Hematopoietic multipotent progenitor cell treated with erythropoietin and hydrocortisone succinate and interleukin-3 and kit ligand, for 17 days (in vitro differentiated cells): ENCODE data around the gene GCN1.

Source experiments
- DNase-seq: peaks from one replicate; pipeline ENCODE4 v3.0.0-alpha.2; 2015; ENCODE audit warnings: low spot score

Gene GCN1

GRCh38 chr12:120229487-120230325 is 35.2 kb upstream of the GCN1 start:
- no peak for DNase-seq

- peak; percentile 18 for DNase-seq
These were observed 34.6 kb upstream of the GCN1 start for GRCh38 chr12:120229071-120229486.

- peak; percentile 61 for DNase-seq
These were observed 34.0 kb upstream of the GCN1 start for GRCh38 chr12:120228291-120229070.

- DNase-seq, result no peak
These were observed 33.5 kb upstream of the GCN1 start for GRCh38 chr12:120228041-120228290.

- no peak for DNase-seq
These were observed 32.9 kb upstream of the GCN1 start for GRCh38 chr12:120227233-120228040.

- DNase-seq, result peak; percentile 22
These were observed 31.5 kb upstream of the GCN1 start for GRCh38 chr12:120225852-120226640.

GRCh38 chr12:120225200-120225558 is 30.7 kb upstream of the GCN1 start:
- no peak for DNase-seq

- no peak for DNase-seq
These were observed 30.0 kb upstream of the GCN1 start for GRCh38 chr12:120224304-120225199.

- DNase-seq, result no peak
These were observed 29.2 kb upstream of the GCN1 start for GRCh38 chr12:120223458-120224303.

- DNase-seq, result no peak
These were observed 27.8 kb upstream of the GCN1 start for GRCh38 chr12:120222288-120222832.

- no peak for DNase-seq
These were observed 27.0 kb upstream of the GCN1 start for GRCh38 chr12:120221576-120221900.

- DNase-seq, result no peak
These were observed 26.5 kb upstream of the GCN1 start for GRCh38 chr12:120220838-120221575.

- DNase-seq, result no peak
These were observed 24.4 kb upstream of the GCN1 start for GRCh38 chr12:120218680-120219606.

GRCh38 chr12:120216742-120217605 is 22.5 kb upstream of the GCN1 start:
- no peak for DNase-seq

- DNase-seq, result no peak
These were observed 21.5 kb upstream of the GCN1 start for GRCh38 chr12:120215766-120216735.

GRCh38 chr12:120215357-120215735 is 20.8 kb upstream of the GCN1 start:
- DNase-seq, result no peak
